Measurements from ENCODE around the gene CDYL. TPM values are rescaled to one million over a fixed set of nuclear protein-coding genes. Genes with fewer than 3 reads are reported as not detected.
A peak's percentile ranks its signal among the peaks of the same experiment; 100 is the strongest.

Gene CDYL
- total RNA-seq, 1 donor from 2014 or later: 40.3 TPM

- ATAC-seq: no peak
- DNase-seq (ENCODE audit: low spot score): no peak
- intact Hi-C loops (cut with DNase I): no loop called here
These were observed 164.2 kb downstream of the CDYL start for GRCh38 chr6:4940416-4940815.

GRCh38 chr6:4941782-4942672 lies 165.8 kb downstream of the CDYL start:
- intact Hi-C loops (cut with DNase I): no loop called here
- no peak for DNase-seq (ENCODE audit: low spot score)
- peak; percentile 73 for ATAC-seq

- DNase-seq (ENCODE audit: low spot score) (no peak), ATAC-seq (no peak)
- intact Hi-C loops (cut with DNase I): no loop called here
These were observed 166.4 kb downstream of the CDYL start for GRCh38 chr6:4942673-4943009.

GRCh38 chr6:4943716-4944115 lies 167.5 kb downstream of the CDYL start:
- no peak for ATAC-seq
- DNase-seq (ENCODE audit: low spot score): no peak
- intact Hi-C loops (cut with DNase I): no loop called here

GRCh38 chr6:4944325-4944724 lies 168.1 kb downstream of the CDYL start:
- intact Hi-C loops (cut with DNase I): no loop called here
- no peak for DNase-seq (ENCODE audit: low spot score)
- ATAC-seq: no peak

- intact Hi-C loops (cut with DNase I): no loop called here
These were observed 170.3 kb downstream of the CDYL start for GRCh38 chr6:4946521-4946920.

GRCh38 chr6:4947716-4948115 lies 171.5 kb downstream of the CDYL start:
- ATAC-seq: no peak
- DNase-seq (ENCODE audit: low spot score): no peak
- intact Hi-C loops (cut with DNase I): no loop called here

More at GRCh38 chr6:4946521-4946920, 170.3 kb downstream of the CDYL start:
- no peak for DNase-seq (ENCODE audit: low spot score)
- no peak for ATAC-seq

- no peak for DNase-seq (ENCODE audit: low spot score)
- intact Hi-C loops (cut with DNase I): no loop called here
- ATAC-seq: no peak
These were observed 172.7 kb downstream of the CDYL start for GRCh38 chr6:4948781-4949450.

GRCh38 chr6:4950076-4950475 lies 173.9 kb downstream of the CDYL start:
- ATAC-seq (no peak), DNase-seq (ENCODE audit: low spot score) (no peak)
- intact Hi-C loops (cut with DNase I): no loop called here

- intact Hi-C loops (cut with DNase I): no loop called here
- no peak for DNase-seq (ENCODE audit: low spot score)
- no peak for ATAC-seq
These were observed 174.8 kb downstream of the CDYL start for GRCh38 chr6:4950836-4951533.

- no peak for ATAC-seq
- intact Hi-C loops (cut with DNase I): no loop called here
- DNase-seq (ENCODE audit: low spot score): no peak
These were observed 177.2 kb downstream of the CDYL start for GRCh38 chr6:4953440-4953839.

GRCh38 chr6:4956625-4957024 lies 180.4 kb downstream of the CDYL start:
- ATAC-seq: no peak
- intact Hi-C loops (cut with DNase I): no loop called here

GRCh38 chr6:4957521-4958231 lies 181.5 kb downstream of the CDYL start:
- ATAC-seq: no peak
- no peak for DNase-seq (ENCODE audit: low spot score)
- intact Hi-C loops (cut with DNase I): no loop called here

More at GRCh38 chr6:4956625-4957024, 180.4 kb downstream of the CDYL start:
- no peak for DNase-seq (ENCODE audit: low spot score)

- no peak for DNase-seq (ENCODE audit: low spot score)
- ATAC-seq: no peak
- intact Hi-C loops (cut with DNase I): no loop called here
These were observed 182.4 kb downstream of the CDYL start for GRCh38 chr6:4958624-4959023.

- ATAC-seq: no peak
- no peak for DNase-seq (ENCODE audit: low spot score)
- intact Hi-C loops (cut with DNase I): no loop called here
These were observed 185.3 kb downstream of the CDYL start for GRCh38 chr6:4961322-4962168.

GRCh38 chr6:4962905-4963304 lies 186.7 kb downstream of the CDYL start:
- DNase-seq (ENCODE audit: low spot score) (no peak), ATAC-seq (no peak)
- intact Hi-C loops (cut with DNase I): no loop called here

GRCh38 chr6:4964675-4965561 lies 188.7 kb downstream of the CDYL start:
- intact Hi-C loops (cut with DNase I): no loop called here
- no peak for ATAC-seq
- DNase-seq (ENCODE audit: low spot score): no peak

Measured in sciatic nerve (tissue), 2 donors.